HCT116 (cell line): Measurements from ENCODE around the gene FEV. TPM values are rescaled to one million over a fixed set of nuclear protein-coding genes. Genes with fewer than 3 reads are reported as not detected.

Experiments
- ATAC-seq: fragments of 200-7000 bp; cut with Tn5 transposase; 2 replicates; pipeline ENCODE4 v1.9.1; 2020; ENCODE audit warnings: mild to moderate bottlenecking, moderate library complexity
- BruUV-seq: library from RNA; stranded (reverse); fragments of 400-500 nt; replicated peaks from 2 replicates; lab custom pipeline; 2021; lab: Mats Ljungman, UMichigan
- CTCF ChIA-PET: fragments of 300-600 bp; sonication (Branson Sonifier 250); formaldehyde crosslinking; loops from one replicate; lab custom pipeline; 2021; ENCODE audit warnings: antibody characterized with exemption; lab: Charles Lee
- POLR2A ChIA-PET: fragments of 300-600, 350-600 bp; sonication (Branson Sonifier 250); formaldehyde crosslinking; loops from one replicate; lab custom pipeline; 2021; ENCODE audit warnings: antibody characterized with exemption; lab: Charles Lee
- RAD21 ChIA-PET, 2 experiments: fragments of 300-600 bp; sonication (Branson Sonifier 250); formaldehyde crosslinking; loops; one replicate each; lab custom pipeline; 2023; ENCODE audit warnings: low total read pairs in 2 of 2; ENCODE audit not compliant: uncharacterized antibody in 2 of 2, unreplicated experiment in 2 of 2, low non-redundant PET in 1 of 2; lab: Charles Lee
- DNase-seq: peaks from one replicate; pipeline ENCODE4 v3.0.0-alpha.2; 2010; ENCODE audit warnings: low read depth, low spot score
- H2AFZ ChIP-seq: fragments of 200-600 bp; shearing (Covaris generic), sonication (generic); 2 replicates; pipeline ENCODE4 v1.6.1; 2017; ENCODE audit warnings: low read depth, mixed run types, mixed read lengths, antibody characterized with exemption, low read length; ENCODE audit not compliant: poor library complexity, severe bottlenecking
- H3K27ac ChIP-seq: 2 replicates; pipeline ENCODE4 v1.5.1; 2012; ENCODE audit warnings: low read depth, low read length
- H3K27me3 ChIP-seq: fragments of 200-600 bp; sonication (generic); 2 replicates; pipeline ENCODE4 v1.6.1; 2016; ENCODE audit warnings: mixed run types, low read length, mixed read lengths; ENCODE audit not compliant: insufficient read depth
- H3K36me3 ChIP-seq, 2 experiments: fragments of 200-500 bp in 1 of 2; fragments of 200-600 bp in 1 of 2; sonication (Bioruptor generic) in 1 of 2; sonication (generic) in 1 of 2; 2 replicates each; pipeline versions ENCODE4 v1.5.1 to v1.6.1; 2014 to 2016; ENCODE audit warnings: low read length in 2 of 2, inconsistent platforms in 1 of 2, mixed read lengths in 1 of 2, mixed run types in 1 of 2; ENCODE audit not compliant: insufficient read depth in 2 of 2, control insufficient read depth in 1 of 2
- H3K4me1 ChIP-seq, 2 experiments: fragments of 200-600 bp in 1 of 2; sonication (generic) in 1 of 2; 2 replicates each; pipeline versions ENCODE4 v1.5.1 to v1.6.1; 2012 to 2017; ENCODE audit warnings: low read length in 2 of 2, inconsistent platforms in 1 of 2, mild to moderate bottlenecking in 1 of 2, mixed read lengths in 1 of 2, mixed run types in 1 of 2, moderate library complexity in 1 of 2; ENCODE audit not compliant: insufficient read depth in 2 of 2, control insufficient read depth in 1 of 2
- H3K4me2 ChIP-seq: fragments of 200-600 bp; sonication (generic); 2 replicates; pipeline ENCODE4 v1.6.1; 2017; ENCODE audit warnings: mixed run types, low read length, mixed read lengths
- H3K4me3 ChIP-seq, 2 experiments: fragments of 200-600 bp in 1 of 2; sonication (generic) in 1 of 2; replicated peaks in 1 of 2; 2 replicates each; pipeline ENCODE4 v1.5.1; 2011 to 2016; ENCODE audit warnings: low read length in 2 of 2, control low read depth in 1 of 2, low read depth in 1 of 2, mild to moderate bottlenecking in 1 of 2, mixed read lengths in 1 of 2, mixed run types in 1 of 2
- H3K79me2 ChIP-seq: fragments of 200-600 bp; sonication (generic); 2 replicates; pipeline ENCODE4 v1.6.1; 2017; ENCODE audit warnings: mild to moderate bottlenecking, mixed run types, low read length, moderate library complexity, mixed read lengths; ENCODE audit not compliant: insufficient read depth
- H3K9ac ChIP-seq: fragments of 200-600 bp; sonication (generic); 2 replicates; pipeline ENCODE4 v1.6.1; 2016; ENCODE audit warnings: low read length, mixed read lengths
- H3K9me2 ChIP-seq: fragments of 200-600 bp; sonication (generic), shearing (Covaris generic); 2 replicates; pipeline ENCODE4 v1.6.1; 2017; ENCODE audit warnings: mixed run types, mild to moderate bottlenecking, moderate library complexity; ENCODE audit not compliant: insufficient read depth
- H3K9me3 ChIP-seq, 2 experiments: fragments of 200-500 bp in 1 of 2; fragments of 200-600 bp in 1 of 2; sonication (Bioruptor generic) in 1 of 2; sonication (generic) in 1 of 2; 2 replicates each; pipeline ENCODE4 v1.6.1; 2014 to 2017; ENCODE audit warnings: low read length in 2 of 2, mixed read lengths in 2 of 2, inconsistent platforms in 1 of 2, low read depth in 1 of 2, mild to moderate bottlenecking in 1 of 2, mixed run types in 1 of 2, moderate library complexity in 1 of 2; ENCODE audit not compliant: control insufficient read depth in 1 of 2, insufficient read depth in 1 of 2
- H4K20me1 ChIP-seq: fragments of 200-600 bp; sonication (generic), shearing (Covaris generic); 2 replicates; pipeline ENCODE4 v1.6.1; 2017; ENCODE audit warnings: mixed run types, mild to moderate bottlenecking, moderate library complexity; ENCODE audit not compliant: insufficient read depth
- CBX3 ChIP-seq: IDR thresholded peaks from 2 replicates; pipeline ENCODE4 v1.6.1; 2012; ENCODE audit warnings: low read depth
- EGR1 ChIP-seq: IDR thresholded peaks from 2 replicates; pipeline ENCODE4 v1.6.1; 2012; ENCODE audit warnings: low read depth
- ELF1 ChIP-seq: IDR thresholded peaks from 2 replicates; pipeline ENCODE4 v1.6.1; 2012; ENCODE audit warnings: low read depth, borderline replicate concordance
- EZH2phosphoT487 ChIP-seq: fragments of 200-600 bp; IDR thresholded peaks from 2 replicates; pipeline ENCODE4 v1.6.1; 2018; ENCODE audit warnings: antibody characterized with exemption, borderline replicate concordance
- FOSL1 ChIP-seq: IDR thresholded peaks from 2 replicates; pipeline ENCODE4 v1.6.1; 2012; ENCODE audit warnings: low read depth
- POLR2AphosphoS5 ChIP-seq: IDR thresholded peaks from 2 replicates; pipeline ENCODE4 v1.6.1; 2011; ENCODE audit warnings: mild to moderate bottlenecking, low read depth, low read length, moderate library complexity
- RAD21 ChIP-seq: IDR thresholded peaks from 2 replicates; pipeline ENCODE4 v1.6.1; 2012; ENCODE audit warnings: low read depth, mild to moderate bottlenecking
- REST ChIP-seq: IDR thresholded peaks from 2 replicates; pipeline ENCODE4 v1.6.1; 2012; ENCODE audit warnings: low read depth
- SIN3A ChIP-seq: IDR thresholded peaks from 2 replicates; pipeline ENCODE4 v1.6.1; 2012; ENCODE audit warnings: low read depth
- SP1 ChIP-seq: IDR thresholded peaks from 2 replicates; pipeline ENCODE4 v1.6.1; 2012; ENCODE audit warnings: low read depth
- YY1 ChIP-seq: IDR thresholded peaks from 2 replicates; pipeline ENCODE4 v1.6.1; 2011; ENCODE audit warnings: low read length, low read depth, moderate library complexity, mild to moderate bottlenecking; ENCODE audit not compliant: insufficient replicate concordance; ENCODE audit errors: extremely low read depth
- ZBTB33 ChIP-seq: IDR thresholded peaks from 2 replicates; pipeline ENCODE4 v1.6.1; 2011; ENCODE audit warnings: mild to moderate bottlenecking, low read length, moderate library complexity; ENCODE audit not compliant: insufficient replicate concordance; ENCODE audit errors: extremely low read depth
- ZNF274 ChIP-seq: fragments of 200-500 bp; sonication (Bioruptor generic); IDR thresholded peaks from 2 replicates; pipeline ENCODE4 v1.6.1; 2014; ENCODE audit warnings: mild to moderate bottlenecking, low read depth, low read length, inconsistent platforms
- intact Hi-C: fragments of 100-400 bp; cut with micrococcal nuclease; formaldehyde crosslinking; loops from 2 replicates; pipeline ENCODE4 v1.10.0; 2022
- total RNA-seq: library from RNA; stranded (reverse); gene quantifications from one replicate; pipeline ENCODE4 v1.2.1, GENCODE V29; 2021; ENCODE audit not compliant: unreplicated experiment

Gene FEV
- total RNA-seq, 1 experiment from 2014 or later: not detected

GRCh38 chr2:218999021-218999880 is 14.3 kb upstream of the FEV start:
- Histone ChIP-seq H2AFZ (no peak overlapping the region), H3K27me3 (no peaks in the 10 kb centered on the region), H3K4me3 (no peak overlapping the region), H3K9ac (no peak overlapping the region), H3K9me3 (no peaks in the 10 kb centered on the region), H3K4me2 (no peak overlapping the region), H3K27ac (no peak overlapping the region), H3K36me3 (no peaks in the 10 kb centered on the region), H3K9me2 (no peaks in the 10 kb centered on the region), H4K20me1 (no peaks in the 10 kb centered on the region), H3K79me2 (no peaks in the 10 kb centered on the region), H3K4me1 (peaks cover 9 to 46% of the 10 kb centered on the region in 2 experiments; a peak in 3 of 4 replicates)
- ChIA-PET RAD21 (no interaction called here), CTCF (interaction anchor here (0.9 to 1.0 kb wide), 2 partner anchors 19 to 30 kb away, joined by 3 to 4 read pairs; no protein-coding TSS in a partner anchor), POLR2A (no interaction called here)
- TF ChIP-seq EZH2phosphoT487 (no peak), SP1 (no peak), ZBTB33 (no peak), POLR2AphosphoS5 (no peak), CBX3 (no peak), ZNF274 (no peak), ELF1 (no peak), FOSL1 (no peak), REST (no peak), EGR1 (no peak), RAD21 (no peak), YY1 (no peak), SIN3A (no peak)
- BruUV-seq: no TSS peak
- DNase-seq: no peak
- no peak for ATAC-seq
- intact Hi-C loops: no loop called here
